Psoas muscle (tissue), 8 donors: ENCODE data around the gene UCKL1. TPM values are rescaled to one million over a fixed set of nuclear protein-coding genes. Genes with fewer than 3 reads are reported as not detected.

Experiments used
- ATAC-seq, 4 donors: fragments of 200-7000 bp; cut with Tn5 transposase; one replicate each; pipeline ENCODE4 v1.9.1; 2020; ENCODE audit warnings: moderate library complexity in 3 of 4, mild to moderate bottlenecking in 2 of 4
- DNase-seq, 2 donors: peaks; one replicate each; pipeline ENCODE4 v3.0.0-alpha.2; 2020
- H3K27ac ChIP-seq: fragments of 200-600 bp; one replicate; pipeline ENCODE4 v1.8.0; 2022
- H3K27me3 ChIP-seq, 3 donors: fragments of 200-600 bp in 1 of 3; one replicate each; pipeline versions ENCODE4 v1.6.1 to v1.8.0; 2013 to 2022; ENCODE audit warnings: low read length in 2 of 3, mild to moderate bottlenecking in 2 of 3, moderate library complexity in 1 of 3; ENCODE audit not compliant: insufficient read depth in 3 of 3
- H3K36me3 ChIP-seq, 2 donors: fragments of 200-600 bp in 1 of 2; one replicate each; pipeline versions ENCODE4 v1.6.1 to v1.8.0; 2013 to 2022; ENCODE audit warnings: low read depth in 1 of 2, mild to moderate bottlenecking in 1 of 2, moderate library complexity in 1 of 2; ENCODE audit not compliant: insufficient read depth in 1 of 2
- H3K4me1 ChIP-seq: fragments of 200-600 bp; one replicate; pipeline ENCODE4 v1.8.0; 2022
- H3K4me3 ChIP-seq: fragments of 200-600 bp; one replicate; pipeline ENCODE4 v1.8.0; 2022; ENCODE audit warnings: mild to moderate bottlenecking
- H3K9me3 ChIP-seq: fragments of 200-600 bp; one replicate; pipeline ENCODE4 v1.8.0; 2022
- CTCF ChIP-seq: fragments of 200-600 bp; IDR thresholded peaks from one replicate; pipeline ENCODE4 v1.8.0; 2022; ENCODE audit warnings: antibody characterized with exemption
- WGBS, 3 donors: extraction: QIAGEN DNeasy Blood & Tissue Kit; methylation state at CpG; one replicate each; pipeline versions ENCODE4 v1.1.6 to v1.1.7; 2013; 5-methylcytosine and 5-hydroxymethylcytosine counted together
- intact Hi-C, 2 donors: fragments of 100-400 bp; cut with DNase I; formaldehyde crosslinking; loops; one replicate each; pipeline versions ENCODE4 v1.11.0 to v1.14.2; 2022
- polyA plus RNA-seq, 3 donors: library from polyadenylated mRNA; stranded (reverse); fragments of 200-250 nt; gene quantifications; one replicate each; pipeline ENCODE4 v1.2.3, GENCODE V29; 2013
- total RNA-seq, 4 donors: library from RNA; stranded (reverse); fragmentation: NEBNext Ultra II Directional in 2 of 4; extraction: Animal tissue kit (Norgen Biotek cat#: 25700) in 2 of 4; gene quantifications; one replicate each; pipeline versions ENCODE4 v1.2.1 to v1.2.4, GENCODE V29; 2021 to 2023
- donor health status: healthy with polysubstance abuse.
- donor health status: DM: no; HTN: no; CAD: no; lungs with moderate emphysema.
- donor health status: Bipolar disorder and iron deficiency.
- donor health status: healthy.
- donor health status: DM: yes; HTN: yes; CAD: no.
- donor health status: DM: no; HTN: no; CAD: no.
- donor health status: DM: no; HTN: no; CAD: no.
- donor health status: DM: yes; HTN: yes; CAD: no.

UCKL1 gene
- total and polyA plus RNA-seq, 7 donors, result 22.9 to 42.4 (median 36.9) TPM

GRCh38 chr20:63959699-63960075, 3.5 kb upstream of the UCKL1 start:
- H3K36me3 ChIP-seq, result peaks cover 0 to 51% of the 10 kb centered on the region in 2 donors
- no peaks in the 10 kb centered on the region for H3K9me3 ChIP-seq
- intact Hi-C loops, result no loop called here
- no peaks in the 10 kb centered on the region for H3K27me3 ChIP-seq
- H3K27ac ChIP-seq, result no peak overlapping the region
- WGBS, 3 donors, result 87 to 92% (median 89%) methylated on average over 16 to 17 of the region's 17 CpGs
- ATAC-seq (no peak), DNase-seq (no peak)
- H3K4me3 ChIP-seq, result no peak overlapping the region
- TF ChIP-seq CTCF, result no peak
- H3K4me1 ChIP-seq, result peaks cover 17% of the 10 kb centered on the region

GRCh38 chr20:63958964-63959698, 2.9 kb upstream of the UCKL1 start:
- intact Hi-C loops, result no loop called here
- TF ChIP-seq CTCF, result no peak
- ATAC-seq (no peak), DNase-seq (no peak)
- whole genome bisulfite sequencing, 3 donors, result 76 to 85% (median 80%) methylated on average over 9 to 10 of the region's 10 CpGs
- Histone ChIP-seq H3K4me3 (no peak overlapping the region), H3K27ac (no peak overlapping the region), H3K4me1 (peaks cover 23% of the 10 kb centered on the region), H3K27me3 (no peaks in the 10 kb centered on the region), H3K36me3 (peaks cover 0 to 46% of the 10 kb centered on the region in 2 donors), H3K9me3 (no peaks in the 10 kb centered on the region)

- DNase-seq (no peak), ATAC-seq (no peak)
- Histone ChIP-seq H3K9me3 (no peaks in the 10 kb centered on the region), H3K4me3 (no peak overlapping the region), H3K36me3 (peaks cover 0 to 39% of the 10 kb centered on the region in 2 donors), H3K27me3 (no peaks in the 10 kb centered on the region), H3K4me1 (peaks cover 29% of the 10 kb centered on the region), H3K27ac (peak overlapping the region; percentile 96)
- intact Hi-C loops, result no loop called here
- 58 to 70% (median 60%) methylated on average over 4 of the region's 4 CpGs for WGBS, 3 donors
- TF ChIP-seq CTCF, result no peak
Measured at GRCh38 chr20:63958471-63958870, 2.3 kb upstream of the UCKL1 start.

GRCh38 chr20:63957690-63958441, 1.6 kb upstream of the UCKL1 start:
- H3K27ac ChIP-seq, result peak overlapping the region; percentile 96
- 42 to 52% (median 45%) methylated on average over 13 of the region's 13 CpGs for WGBS, 3 donors
- ATAC-seq, result no peak
- H3K4me1 ChIP-seq, result peaks cover 33% of the 10 kb centered on the region
- intact Hi-C loops, result no loop called here
- no peaks in the 10 kb centered on the region for H3K9me3 ChIP-seq
- peak in 1 of 2 donors; percentile 67 for DNase-seq
- TF ChIP-seq CTCF, result no peak
- H3K4me3 ChIP-seq, result peak overlapping the region; percentile 100
- H3K36me3 ChIP-seq, result peaks cover 0 to 33% of the 10 kb centered on the region in 2 donors
- H3K27me3 ChIP-seq, result no peaks in the 10 kb centered on the region
